H1 (cell line): ENCODE data around the gene PRRT1. TPM values are rescaled to one million over a fixed set of nuclear protein-coding genes. Genes with fewer than 3 reads are reported as not detected.

Source experiments
- ATF3 ChIP-seq: IDR thresholded peaks from 2 replicates; pipeline ENCODE4 v1.6.1; 2011; ENCODE audit warnings: low read depth, mild to moderate bottlenecking, low read length; ENCODE audit not compliant: insufficient read depth
- BACH1 ChIP-seq: IDR thresholded peaks from 2 replicates; pipeline ENCODE4 v1.6.1; 2012; ENCODE audit warnings: low read length, improper control_type of control experiment
- CHD2 ChIP-seq: IDR thresholded peaks from 2 replicates; pipeline ENCODE4 v1.6.1; 2012; ENCODE audit warnings: low read length, improper control_type of control experiment
- CHD7 ChIP-seq: fragments of 300-600 bp; sonication (generic); IDR thresholded peaks from 2 replicates; pipeline ENCODE4 v1.7.1; 2012; ENCODE audit warnings: low read length, moderate library complexity, mild to moderate bottlenecking, inconsistent platforms; ENCODE audit not compliant: insufficient replicate concordance
- EP300 ChIP-seq, 2 experiments: IDR thresholded peaks; 1 replicate in 1 of 2; 2 replicates in 1 of 2; pipeline ENCODE4 v1.6.1; 2011 to 2012; ENCODE audit warnings: low read depth in 2 of 2, low read length in 2 of 2, mild to moderate bottlenecking in 2 of 2, borderline replicate concordance in 1 of 2, inconsistent platforms in 1 of 2, moderate library complexity in 1 of 2
- JUND ChIP-seq: IDR thresholded peaks from 2 replicates; pipeline ENCODE4 v1.6.1; 2011; ENCODE audit warnings: mild to moderate bottlenecking, improper control_type of control experiment, low read length
- MAFK ChIP-seq: IDR thresholded peaks from 2 replicates; pipeline ENCODE4 v1.6.1; 2012; ENCODE audit warnings: low read depth, mild to moderate bottlenecking, improper control_type of control experiment, low read length
- RNF2 ChIP-seq: fragments of 200-900, 300-1000 bp; sonication (generic); IDR thresholded peaks from 2 replicates; pipeline ENCODE4 v1.7.1; 2016; ENCODE audit warnings: borderline replicate concordance, low read depth, mild to moderate bottlenecking, antibody characterized with exemption, low read length; ENCODE audit not compliant: poor library complexity, severe bottlenecking; ENCODE audit errors: missing control alignments
- RXRA ChIP-seq: IDR thresholded peaks from 2 replicates; pipeline ENCODE4 v1.6.1; 2011; ENCODE audit warnings: low read depth, mild to moderate bottlenecking, low read length, moderate library complexity; ENCODE audit not compliant: insufficient read depth
- SIX5 ChIP-seq: IDR thresholded peaks from 2 replicates; pipeline ENCODE4 v1.6.1; 2011; ENCODE audit warnings: mild to moderate bottlenecking, low read depth, low read length
- SP2 ChIP-seq: IDR thresholded peaks from 2 replicates; pipeline ENCODE4 v1.6.1; 2012; ENCODE audit warnings: mild to moderate bottlenecking, low read length, inconsistent platforms
- polyA plus RNA-seq, 7 experiments: library from polyadenylated mRNA; depleted of rRNA in 3 of 7; stranded (reverse) in 5 of 7; unstranded in 2 of 7; fragments of >200 nt in 5 of 7; fragments of 200-250 nt in 2 of 7; gene quantifications; 1 replicate in 5 of 7; 2 replicates in 1 of 7; 4 replicates in 1 of 7; pipeline versions ENCODE4 v1.2.1 to v1.2.3, GENCODE V29; 2011 to 2013; ENCODE audit warnings: missing spikeins in 2 of 7, mixed read lengths in 2 of 7
- total RNA-seq: library from RNA; stranded (reverse); fragmentation: NEBNext Ultra II Directional; extraction: Animal tissue kit (Norgen Biotek cat#: 25700); gene quantifications from 2 replicates; pipeline ENCODE4 v1.2.1, GENCODE V29; 2021

Gene PRRT1
- total and polyA plus RNA-seq, 2 of the 8 experiments (the other 6 are each of a cell fraction or from before 2014, with no cell fraction given) = 0.71 to 2.8 TPM

- no peak for TF ChIP-seq CHD7
- no peak for TF ChIP-seq BACH1
- no peak for TF ChIP-seq MAFK
- TF ChIP-seq JUND = no peak
- no peak for TF ChIP-seq RNF2
- TF ChIP-seq RXRA = no peak
- no peak for TF ChIP-seq CHD2
- TF ChIP-seq EP300 (IDR thresholded peaks at IDR 0.05; ENCODE audit: borderline replicate concordance in 1 of 2, low read depth in 2 of 2, low read length in 2 of 2) = no peak
- TF ChIP-seq SP2 = no peak
- no peak for TF ChIP-seq ATF3
- TF ChIP-seq SIX5 = no peak
These were observed 18.0 kb downstream of the PRRT1 start (continued) for GRCh38 chr6:32133786-32134185.
